Upper lobe of right lung (tissue), 1 donor: ENCODE results near the gene ADRB1. TPM values are rescaled to one million over a fixed set of nuclear protein-coding genes. Genes with fewer than 3 reads are reported as not detected.
A peak's percentile ranks its signal among the peaks of the same experiment; 100 is the strongest.

Experiments
- ATAC-seq: fragments of 200-7000 bp; cut with Tn5 transposase; one replicate; pipeline ENCODE4 v1.9.1; 2020; ENCODE audit warnings: mild to moderate bottlenecking, moderate library complexity
- DNase-seq: peaks from one replicate; pipeline ENCODE4 v3.0.0-alpha.2; 2020
- H3K27ac ChIP-seq: fragments of 200-600 bp; one replicate; pipeline ENCODE4 v1.8.0; 2022
- H3K27me3 ChIP-seq: fragments of 200-600 bp; one replicate; pipeline ENCODE4 v1.8.0; 2022; ENCODE audit warnings: mild to moderate bottlenecking
- H3K36me3 ChIP-seq: fragments of 200-600 bp; one replicate; pipeline ENCODE4 v1.8.0; 2022
- H3K4me1 ChIP-seq: fragments of 200-600 bp; one replicate; pipeline ENCODE4 v1.8.0; 2022
- H3K4me3 ChIP-seq: fragments of 200-600 bp; one replicate; pipeline ENCODE4 v1.8.0; 2022; ENCODE audit warnings: mild to moderate bottlenecking
- H3K9me3 ChIP-seq: fragments of 200-600 bp; one replicate; pipeline ENCODE4 v1.8.0; 2022
- CTCF ChIP-seq: fragments of 200-600 bp; IDR thresholded peaks from one replicate; pipeline ENCODE4 v1.8.0; 2022; ENCODE audit warnings: antibody characterized with exemption
- intact Hi-C: fragments of 100-400 bp; cut with DNase I; formaldehyde crosslinking; loops from one replicate; pipeline ENCODE4 v1.11.0; 2022
- total RNA-seq: library from RNA; stranded (reverse); fragmentation: NEBNext Ultra II Directional; extraction: Animal tissue kit (Norgen Biotek cat#: 25700); gene quantifications from one replicate; pipeline ENCODE4 v1.2.1, GENCODE V29; 2021
- donor health status: DM: no; HTN: yes; CAD: no; lungs with severe emphysema.

ADRB1 gene
- total RNA-seq, 1 donor from 2014 or later = 18.6 TPM

GRCh38 chr10:114079421-114079820 lies 35.8 kb downstream of the ADRB1 start:
- Histone ChIP-seq H3K4me3 (no peak overlapping the region), H3K4me1 (no peaks in the 10 kb centered on the region), H3K27ac (no peak overlapping the region), H3K9me3 (no peaks in the 10 kb centered on the region), H3K36me3 (no peaks in the 10 kb centered on the region), H3K27me3 (no peaks in the 10 kb centered on the region)
- ATAC-seq (peak; percentile 81), DNase-seq (no peak)
- intact Hi-C loops = no loop called here
- TF ChIP-seq CTCF = no peak

- no peak overlapping the region for H3K4me3 ChIP-seq
- DNase-seq (no peak), ATAC-seq (no peak)
- H3K9me3 ChIP-seq = no peaks in the 10 kb centered on the region
- H3K27me3 ChIP-seq = no peaks in the 10 kb centered on the region
- no peaks in the 10 kb centered on the region for H3K4me1 ChIP-seq
- no peak overlapping the region for H3K27ac ChIP-seq
- no peak for TF ChIP-seq CTCF
- intact Hi-C loops = no loop called here
- no peaks in the 10 kb centered on the region for H3K36me3 ChIP-seq
These were observed 38.4 kb downstream of the ADRB1 start for GRCh38 chr10:114081911-114082583.

GRCh38 chr10:114083040-114083439 lies 39.4 kb downstream of the ADRB1 start:
- Histone ChIP-seq H3K36me3 (no peaks in the 10 kb centered on the region), H3K4me3 (no peak overlapping the region), H3K27me3 (no peaks in the 10 kb centered on the region), H3K4me1 (no peaks in the 10 kb centered on the region), H3K27ac (no peak overlapping the region), H3K9me3 (no peaks in the 10 kb centered on the region)
- intact Hi-C loops = no loop called here
- TF ChIP-seq CTCF = no peak
- no peak for ATAC-seq
- no peak for DNase-seq

- intact Hi-C loops = no loop called here
- H3K27me3 ChIP-seq = no peaks in the 10 kb centered on the region
- H3K4me1 ChIP-seq = no peaks in the 10 kb centered on the region
- ATAC-seq (no peak), DNase-seq (no peak)
- H3K27ac ChIP-seq = no peak overlapping the region
- H3K4me3 ChIP-seq = no peak overlapping the region
- TF ChIP-seq CTCF = no peak
- no peaks in the 10 kb centered on the region for H3K36me3 ChIP-seq
- H3K9me3 ChIP-seq = no peaks in the 10 kb centered on the region
These were observed 40.5 kb downstream of the ADRB1 start for GRCh38 chr10:114084215-114084614.

GRCh38 chr10:114087255-114087654 lies 43.6 kb downstream of the ADRB1 start:
- Histone ChIP-seq H3K4me1 (no peaks in the 10 kb centered on the region), H3K27me3 (no peaks in the 10 kb centered on the region), H3K4me3 (no peak overlapping the region), H3K9me3 (no peaks in the 10 kb centered on the region), H3K27ac (no peak overlapping the region), H3K36me3 (no peaks in the 10 kb centered on the region)
- DNase-seq = no peak
- intact Hi-C loops = no loop called here
- no peak for TF ChIP-seq CTCF
- no peak for ATAC-seq

- no peak overlapping the region for H3K27ac ChIP-seq
- no peaks in the 10 kb centered on the region for H3K4me1 ChIP-seq
- peak; percentile 4 for TF ChIP-seq CTCF
- no peaks in the 10 kb centered on the region for H3K27me3 ChIP-seq
- no peaks in the 10 kb centered on the region for H3K36me3 ChIP-seq
- intact Hi-C loops = no loop called here
- peak; percentile 36 for ATAC-seq
- no peak for DNase-seq
- no peak overlapping the region for H3K4me3 ChIP-seq
- H3K9me3 ChIP-seq = no peaks in the 10 kb centered on the region
These were observed 44.0 kb downstream of the ADRB1 start for GRCh38 chr10:114087655-114088054.
